GM19467 (cell line): ENCODE measurements around the gene IQCH.

ENCODE experiments used
- ATAC-seq: cut with Tn5 transposase; IDR thresholded peaks from one replicate; pipeline ENCODE4 v1.9.1; 2021; ENCODE audit warnings: mild to moderate bottlenecking, moderate library complexity; ENCODE audit not compliant: unreplicated experiment

IQCH gene

DNA sequence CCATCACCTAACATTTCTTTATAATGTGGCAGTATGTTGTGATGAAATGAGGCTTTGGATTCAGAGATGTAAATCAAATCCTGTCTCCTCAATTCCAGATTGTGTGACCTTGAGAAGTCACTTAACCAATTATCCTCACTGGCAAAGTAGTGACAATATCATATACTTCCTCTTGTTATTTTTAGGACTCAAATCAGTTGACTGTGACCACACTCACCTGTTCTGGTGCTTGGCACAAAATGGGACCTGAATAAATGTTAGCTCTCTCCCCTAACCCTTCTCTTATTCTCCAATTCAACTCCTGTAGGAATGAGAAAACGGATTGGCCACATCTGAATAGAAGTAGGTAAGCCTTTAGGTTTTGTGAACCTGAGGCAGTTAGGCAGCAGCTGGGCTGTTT, 42.1 kb downstream of the IQCH start:
- no peak for ATAC-seq

- no peak for ATAC-seq
Measured at GRCh38 chr15:67300266-67301025, 45.9 kb downstream of the IQCH start.

GRCh38 chr15:67303490-67304363, 49.1 kb downstream of the IQCH start:
- ATAC-seq = no peak

- no peak for ATAC-seq
Measured at GRCh38 chr15:67304778-67305177, 50.2 kb downstream of the IQCH start.

GRCh38 chr15:67305506-67305905, 50.9 kb downstream of the IQCH start:
- ATAC-seq = no peak

GRCh38 chr15:67307156-67307555, 52.6 kb downstream of the IQCH start:
- no peak for ATAC-seq

- no peak for ATAC-seq
Measured at GRCh38 chr15:67307889-67308597, 53.5 kb downstream of the IQCH start.

DNA sequence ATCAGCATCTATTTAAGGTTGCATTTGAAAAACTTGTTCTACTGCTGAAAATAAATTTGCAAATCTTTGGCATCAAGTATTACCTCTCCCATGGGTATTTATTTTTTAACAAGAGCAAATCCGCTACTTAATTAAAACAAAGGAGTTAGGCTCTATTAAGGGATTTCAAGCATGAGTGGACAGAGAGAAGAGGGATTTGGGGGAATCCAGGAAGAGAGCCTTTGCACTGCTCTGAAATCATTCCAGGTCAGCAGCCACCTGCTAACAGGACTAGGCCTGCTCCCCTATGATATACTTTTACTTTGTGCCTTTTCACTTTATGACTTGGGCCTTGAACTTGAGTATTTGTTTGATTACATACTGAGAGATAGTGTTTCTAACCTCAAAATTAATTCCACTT, 57.1 kb downstream of the IQCH start:
- no peak for ATAC-seq

DNA sequence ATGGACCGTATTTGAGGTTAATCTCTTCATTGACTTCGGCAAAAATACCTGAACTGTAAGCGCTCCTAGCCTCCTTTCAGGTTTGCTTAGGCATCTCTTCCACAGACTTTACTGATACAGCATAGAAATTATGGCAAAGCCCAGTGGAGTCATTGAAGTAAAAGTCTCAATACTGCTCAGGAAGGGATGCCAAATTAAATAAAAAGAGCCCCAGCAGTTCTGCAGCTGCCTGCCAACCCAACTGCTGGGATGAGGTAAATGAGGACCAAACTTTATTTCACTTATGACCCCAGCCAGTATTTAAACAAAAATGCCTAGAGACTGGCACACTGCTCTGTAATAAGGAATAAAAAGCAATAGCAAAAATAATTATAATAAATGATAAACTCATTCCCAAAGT, 65.4 kb downstream of the IQCH start:
- ATAC-seq = no peak

- no peak for ATAC-seq
Measured at GRCh38 chr15:67321352-67321751, 66.8 kb downstream of the IQCH start.

DNA sequence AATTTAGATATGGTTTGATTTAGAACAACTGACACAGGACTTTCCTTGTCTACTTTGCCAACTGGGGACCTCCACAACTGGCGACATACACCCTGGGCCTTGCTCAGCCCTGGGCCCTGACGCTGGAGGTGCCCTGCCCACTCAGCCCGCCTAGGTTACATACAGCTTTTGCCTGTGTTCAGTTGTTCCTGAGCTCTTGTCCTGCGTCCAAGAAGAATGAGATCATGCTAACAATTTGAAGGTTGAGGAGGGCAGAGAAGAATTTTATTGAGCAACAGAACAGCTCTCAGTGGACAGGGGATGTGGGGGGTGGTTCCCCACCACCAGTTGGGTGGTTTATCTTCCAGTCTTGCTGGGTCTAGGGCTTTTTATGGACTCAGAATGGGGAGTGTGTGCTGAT, 67.9 kb downstream of the IQCH start:
- ATAC-seq = no peak

- no peak for ATAC-seq
Measured at GRCh38 chr15:67327312-67327711, 72.7 kb downstream of the IQCH start.

GRCh38 chr15:67327737-67328136, 73.2 kb downstream of the IQCH start:
- no peak for ATAC-seq

- ATAC-seq = no peak
Measured at GRCh38 chr15:67329984-67330733, 75.6 kb downstream of the IQCH start.

DNA sequence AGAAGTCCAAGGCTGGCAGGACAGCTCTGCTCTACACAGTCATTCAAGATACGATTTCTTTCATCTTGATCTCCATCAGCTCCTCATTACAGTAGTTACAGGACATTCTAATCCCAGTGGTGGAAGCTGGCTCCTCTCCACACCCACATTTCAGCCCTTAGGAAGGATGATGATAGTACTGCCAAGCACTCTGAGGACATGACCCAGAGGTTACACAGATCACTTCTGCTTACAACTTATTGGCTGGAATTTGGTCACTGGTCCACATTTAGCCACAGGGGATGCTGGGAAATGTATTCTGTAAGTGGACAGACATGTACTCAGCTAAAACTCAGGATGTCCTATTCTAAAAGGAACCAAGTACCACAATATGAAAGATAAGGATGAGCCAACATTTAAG, 77.1 kb downstream of the IQCH start:
- ATAC-seq = no peak

DNA sequence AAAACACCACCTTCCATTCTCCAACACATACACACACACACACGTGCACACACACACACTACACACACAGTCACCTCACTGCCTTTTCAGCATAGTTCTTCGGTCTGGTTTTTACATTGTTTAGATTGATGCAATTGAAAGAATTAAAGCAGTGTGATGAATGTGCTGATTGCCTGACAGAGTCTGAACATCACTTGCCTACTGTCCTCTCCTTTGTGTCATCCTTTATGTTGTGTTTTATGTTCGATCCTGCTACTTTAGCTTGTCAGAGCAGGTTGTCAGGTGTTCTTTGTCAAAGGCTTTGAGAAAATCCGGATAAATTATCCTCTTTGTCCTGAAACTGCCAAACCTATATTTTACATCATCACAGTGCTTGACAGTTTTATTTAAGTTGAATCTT, 80.4 kb downstream of the IQCH start:
- no peak for ATAC-seq

GRCh38 chr15:67335534-67336222, 81.1 kb downstream of the IQCH start:
- ATAC-seq = no peak

- ATAC-seq = no peak
Measured at GRCh38 chr15:67340630-67341029, 86.0 kb downstream of the IQCH start.

- ATAC-seq = no peak
Measured at GRCh38 chr15:67341539-67341938, 87.0 kb downstream of the IQCH start.

DNA sequence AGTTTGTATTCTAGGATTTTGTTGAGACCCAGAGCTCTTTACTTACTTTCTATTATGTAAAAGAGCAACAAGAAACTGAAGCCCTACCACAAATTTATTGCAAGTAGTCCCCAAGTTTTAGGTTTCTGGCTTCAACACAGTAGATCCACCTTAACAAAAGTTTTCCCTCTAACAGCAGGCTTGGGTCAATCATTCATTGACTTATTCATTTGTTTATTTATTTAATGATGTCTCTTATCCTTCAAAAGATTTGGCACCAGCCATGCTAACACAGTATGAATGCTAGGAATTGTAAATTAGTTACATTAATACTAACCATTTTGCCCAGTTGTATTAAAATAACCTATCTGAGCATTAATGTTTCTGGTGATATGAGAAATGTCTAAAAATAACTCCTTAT, 88.6 kb downstream of the IQCH start:
- ATAC-seq = no peak
